Choroid plexus epithelial cell (primary cell): Measurements from ENCODE around the gene IGF2BP2.

Experiments used
- DNase-seq: peaks from one replicate; pipeline ENCODE4 v3.0.0-alpha.2; 2010; ENCODE audit warnings: low read depth
- H3K4me3 ChIP-seq: 2 replicates; pipeline ENCODE4 v1.5.1; 2011; ENCODE audit warnings: low read depth, mild to moderate bottlenecking, control low read depth, low read length, moderate library complexity
- CTCF ChIP-seq: conservative IDR thresholded peaks from 2 replicates; pipeline ENCODE4 v1.5.1; 2011; ENCODE audit warnings: low read depth, mild to moderate bottlenecking, control low read depth, inconsistent platforms, low read length, moderate library complexity

IGF2BP2 gene

GRCh38 chr3:185827595-185828344 is 2.9 kb upstream of the IGF2BP2 start:
- H3K4me3 ChIP-seq, result no peak overlapping the region
- TF ChIP-seq CTCF, result no peak
- DNase-seq, result no peak

- H3K4me3 ChIP-seq, result peak overlapping the region; percentile 89
- TF ChIP-seq CTCF, result no peak
- peak; percentile 40 for DNase-seq
These were observed 1.0 kb upstream of the IGF2BP2 start for GRCh38 chr3:185825639-185826481.

- peak; percentile 24 for DNase-seq
- H3K4me3 ChIP-seq, result peak overlapping the region; percentile 89
- TF ChIP-seq CTCF, result no peak
These were observed 514 bp downstream of the IGF2BP2 start for GRCh38 chr3:185824051-185825005.

GRCh38 chr3:185823078-185824044 is 1.5 kb downstream of the IGF2BP2 start:
- H3K4me3 ChIP-seq, result peak overlapping the region; percentile 89
- peak; percentile 40 for TF ChIP-seq CTCF
- DNase-seq, result peak; percentile 58

- no peak for TF ChIP-seq CTCF
- peak; percentile 73 for DNase-seq
- H3K4me3 ChIP-seq, result peak overlapping the region; percentile 89
These were observed 2.4 kb downstream of the IGF2BP2 start for GRCh38 chr3:185822221-185823000.
